ENCODE data around the gene FAAP20. TPM values are rescaled to one million over a fixed set of nuclear protein-coding genes. Genes with fewer than 3 reads are reported as not detected.

Gene FAAP20
- total RNA-seq, 1 experiment from 2014 or later = 72.1 TPM

GRCh38 chr1:2155147-2155598, 39.4 kb downstream of the FAAP20 start:
- Histone ChIP-seq H3F3A (ENCODE audit: insufficient read depth, low read depth) (no peaks in the 10 kb centered on the region), H4K20me1 (ENCODE audit: insufficient read depth) (no peaks in the 10 kb centered on the region), H3K4me1 (replicated peaks; ENCODE audit: insufficient read depth) (no peaks in the 10 kb centered on the region), H3K27me3 (ENCODE audit: insufficient read depth, low read depth) (no peaks in the 10 kb centered on the region), H3K36me3 (ENCODE audit: low read depth) (no peaks in the 10 kb centered on the region), H2AFZ (no peak overlapping the region), H3K9me3 (ENCODE audit: insufficient read depth, low read depth) (no peaks in the 10 kb centered on the region), H3K79me2 (ENCODE audit: low read depth) (no peaks in the 10 kb centered on the region), H3K4me2 (no peak overlapping the region), H3K27ac (no peak overlapping the region), H3K4me3 (no peak overlapping the region), H3K9me2 (ENCODE audit: insufficient read depth) (no peaks in the 10 kb centered on the region)
- ChIA-PET POLR2A (ENCODE audit: unreplicated experiment) (no interaction called here), CTCF (interaction anchor here (1.1 kb wide), 1 partner anchor 19 kb away, joined by 4 read pairs; no protein-coding TSS in a partner anchor)
- no peak for DNase-seq
- BruUV-seq (replicated peaks) = no TSS peak
- TF ChIP-seq CTCF (conservative IDR thresholded peaks at IDR 0.05) = no peak
- no peak for TF ChIP-seq EZH2 (IDR thresholded peaks at IDR 0.05; ENCODE audit: low read depth)
- intact Hi-C loops (cut with micrococcal nuclease; ENCODE audit: unreplicated experiment) = no loop called here

GRCh38 chr1:2154022-2154421, 40.5 kb downstream of the FAAP20 start:
- H3K79me2 ChIP-seq (ENCODE audit: low read depth) = no peaks in the 10 kb centered on the region
- BruUV-seq (replicated peaks) = no TSS peak
- ChIA-PET CTCF (interaction anchor here (1.1 kb wide), 1 partner anchor 21 kb away, joined by 4 read pairs; no protein-coding TSS in a partner anchor), POLR2A (ENCODE audit: unreplicated experiment) (no interaction called here)
- no peaks in the 10 kb centered on the region for H3K36me3 ChIP-seq (ENCODE audit: low read depth)
- no peak overlapping the region for H2AFZ ChIP-seq
- H3K4me3 ChIP-seq = no peak overlapping the region
- H3K9me3 ChIP-seq (ENCODE audit: insufficient read depth, low read depth) = no peaks in the 10 kb centered on the region
- H3K4me2 ChIP-seq = no peak overlapping the region
- no peaks in the 10 kb centered on the region for H3K4me1 ChIP-seq (replicated peaks; ENCODE audit: insufficient read depth)
- no peaks in the 10 kb centered on the region for H3K27me3 ChIP-seq (ENCODE audit: insufficient read depth, low read depth)
- DNase-seq = no peak
- TF ChIP-seq CTCF (conservative IDR thresholded peaks at IDR 0.05) (no peak), EZH2 (IDR thresholded peaks at IDR 0.05; ENCODE audit: low read depth) (no peak)
- no peaks in the 10 kb centered on the region for H4K20me1 ChIP-seq (ENCODE audit: insufficient read depth)
- no peaks in the 10 kb centered on the region for H3F3A ChIP-seq (ENCODE audit: insufficient read depth, low read depth)
- intact Hi-C loops (cut with micrococcal nuclease; ENCODE audit: unreplicated experiment) = no loop called here
- H3K9me2 ChIP-seq (ENCODE audit: insufficient read depth) = no peaks in the 10 kb centered on the region
- no peak overlapping the region for H3K27ac ChIP-seq

GRCh38 chr1:2152954-2153353, 41.6 kb downstream of the FAAP20 start:
- H3K27ac ChIP-seq = no peak overlapping the region
- no peaks in the 10 kb centered on the region for H3K79me2 ChIP-seq (ENCODE audit: low read depth)
- CTCF ChIA-PET = no interaction called here
- H3K9me3 ChIP-seq (ENCODE audit: insufficient read depth, low read depth) = no peaks in the 10 kb centered on the region
- no peak for TF ChIP-seq CTCF (conservative IDR thresholded peaks at IDR 0.05)
- no peak overlapping the region for H3K4me2 ChIP-seq
- no peak overlapping the region for H2AFZ ChIP-seq
- H3K4me1 ChIP-seq (replicated peaks; ENCODE audit: insufficient read depth) = no peaks in the 10 kb centered on the region
- intact Hi-C loops (cut with micrococcal nuclease; ENCODE audit: unreplicated experiment) = no loop called here
- H4K20me1 ChIP-seq (ENCODE audit: insufficient read depth) = no peaks in the 10 kb centered on the region
- no peaks in the 10 kb centered on the region for H3F3A ChIP-seq (ENCODE audit: insufficient read depth, low read depth)
- no peak overlapping the region for H3K4me3 ChIP-seq
- POLR2A ChIA-PET (ENCODE audit: unreplicated experiment) = no interaction called here
- no peaks in the 10 kb centered on the region for H3K9me2 ChIP-seq (ENCODE audit: insufficient read depth)
- no peaks in the 10 kb centered on the region for H3K27me3 ChIP-seq (ENCODE audit: insufficient read depth, low read depth)
- H3K36me3 ChIP-seq (ENCODE audit: low read depth) = no peaks in the 10 kb centered on the region
- BruUV-seq (replicated peaks) = no TSS peak
- no peak for DNase-seq

Data from PC-9 (cell line).